ENCODE measurements around the gene CARHSP1.
"Not testable (repeated sequence)": the region's sequence is repeated elsewhere in the genome, so short reads cannot be mapped to it uniquely, and the experiment has no call there.

CARHSP1 gene

DNA sequence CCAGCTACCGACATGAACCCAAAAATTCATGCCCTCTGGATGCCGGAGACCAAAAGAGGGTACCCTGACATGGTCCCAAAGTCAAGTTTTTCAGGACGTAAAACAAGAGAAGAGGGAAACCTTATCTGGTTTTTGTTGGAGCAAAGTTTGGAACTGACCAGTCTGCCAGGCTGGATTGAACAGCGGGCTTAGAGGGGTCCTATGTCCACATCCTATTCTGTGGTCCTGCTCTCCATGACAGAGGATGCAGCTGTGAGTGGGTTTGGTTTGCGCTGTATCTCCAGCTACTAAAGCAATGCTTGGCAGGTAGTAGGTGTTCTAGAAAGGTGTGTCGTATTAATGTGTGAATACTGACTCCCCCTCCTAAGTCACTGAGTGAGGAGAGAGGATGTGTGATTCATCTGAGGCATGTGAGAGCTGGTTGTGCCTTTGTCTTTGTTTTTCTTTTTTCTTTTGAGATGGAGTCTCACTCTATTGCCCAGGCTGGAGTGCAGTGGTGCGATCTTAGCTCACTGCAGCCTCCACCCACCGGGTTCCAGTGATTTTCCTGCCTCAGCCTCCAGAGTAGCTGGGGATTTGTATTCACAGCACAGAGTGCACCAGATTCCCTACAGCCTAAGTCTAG is 40.2 kb downstream of the CARHSP1 start:
- no peak for DNase-seq (ENCODE audit: low read depth)

DNA sequence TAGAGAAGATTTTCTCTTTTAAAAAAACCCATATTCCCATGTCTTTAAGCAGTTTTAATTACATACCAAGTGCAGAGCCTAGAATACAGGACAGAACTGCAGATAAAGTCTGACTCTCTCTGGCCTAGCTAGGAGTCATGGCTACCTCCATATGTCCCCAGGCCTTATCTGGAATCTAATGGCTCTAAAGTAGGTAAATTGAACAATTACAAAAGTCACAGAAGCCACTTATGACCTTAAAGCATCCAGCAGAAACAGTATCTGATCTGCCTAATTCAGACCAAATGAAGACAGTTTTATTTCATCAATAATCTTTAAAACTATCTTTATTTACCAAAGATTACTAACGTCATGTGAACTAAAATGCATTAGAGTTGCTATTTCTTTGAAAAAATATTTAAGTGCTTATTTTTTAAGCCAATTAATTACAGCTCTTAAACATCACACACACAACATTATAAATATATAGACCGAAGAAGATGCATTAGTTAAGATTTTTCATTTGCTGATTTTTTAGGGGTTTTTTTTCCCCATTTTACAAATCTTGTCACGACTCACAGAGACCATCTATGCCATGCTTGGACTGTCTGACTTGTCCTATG is 42.4 kb downstream of the CARHSP1 start:
- DNase-seq (ENCODE audit: low read depth) = no peak

DNA sequence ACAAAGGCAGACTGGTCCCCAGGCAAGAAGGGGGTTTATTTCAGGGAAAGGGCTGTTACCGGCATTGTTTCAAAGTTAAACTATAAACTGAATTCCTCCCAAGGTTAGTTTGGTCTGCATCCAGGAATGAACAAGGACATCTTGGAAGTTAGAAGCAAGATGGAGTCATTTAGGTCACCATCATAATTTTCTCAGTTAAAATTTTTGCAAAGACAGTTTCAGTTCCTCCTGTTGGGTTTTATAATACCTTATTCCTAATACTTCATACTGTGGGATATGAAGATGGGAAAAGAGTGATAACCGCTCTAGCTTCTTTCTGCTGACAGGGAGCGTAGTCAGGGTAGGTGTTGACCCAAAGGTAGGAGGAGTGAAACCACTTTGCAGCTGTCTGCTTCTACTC is 46.4 kb downstream of the CARHSP1 start:
- no peak for DNase-seq (ENCODE audit: low read depth)

DNA sequence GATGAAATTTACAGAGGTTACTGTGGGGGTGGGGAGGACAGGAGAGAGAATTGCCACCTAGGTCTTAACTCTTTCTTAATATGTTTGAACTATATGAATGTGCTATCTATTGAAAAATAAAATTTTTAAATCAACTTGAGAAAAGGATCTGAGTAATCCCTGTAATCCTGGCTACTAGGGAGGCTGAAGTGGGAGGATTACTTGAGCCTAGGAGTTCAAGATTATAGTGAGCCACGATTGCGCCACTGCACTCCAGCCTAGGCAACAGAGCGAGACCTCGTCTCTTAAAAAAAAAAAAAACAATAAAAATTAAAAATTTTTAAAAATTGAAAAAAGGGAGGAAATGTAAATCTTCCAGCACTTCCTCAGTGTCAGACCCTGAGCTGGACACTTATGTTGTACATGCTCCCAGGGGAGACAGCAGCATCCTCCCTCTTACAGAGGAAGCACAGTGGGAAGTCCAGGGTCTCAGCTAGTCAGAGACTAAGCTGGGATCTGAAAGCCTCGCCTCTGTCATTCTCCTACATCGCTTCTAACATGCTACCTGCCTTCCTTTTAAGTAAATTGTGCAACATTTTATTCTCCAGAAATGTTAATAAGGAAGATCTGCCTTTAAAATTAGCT is 49.3 kb downstream of the CARHSP1 start:
- no peak for DNase-seq (ENCODE audit: low read depth)

DNA sequence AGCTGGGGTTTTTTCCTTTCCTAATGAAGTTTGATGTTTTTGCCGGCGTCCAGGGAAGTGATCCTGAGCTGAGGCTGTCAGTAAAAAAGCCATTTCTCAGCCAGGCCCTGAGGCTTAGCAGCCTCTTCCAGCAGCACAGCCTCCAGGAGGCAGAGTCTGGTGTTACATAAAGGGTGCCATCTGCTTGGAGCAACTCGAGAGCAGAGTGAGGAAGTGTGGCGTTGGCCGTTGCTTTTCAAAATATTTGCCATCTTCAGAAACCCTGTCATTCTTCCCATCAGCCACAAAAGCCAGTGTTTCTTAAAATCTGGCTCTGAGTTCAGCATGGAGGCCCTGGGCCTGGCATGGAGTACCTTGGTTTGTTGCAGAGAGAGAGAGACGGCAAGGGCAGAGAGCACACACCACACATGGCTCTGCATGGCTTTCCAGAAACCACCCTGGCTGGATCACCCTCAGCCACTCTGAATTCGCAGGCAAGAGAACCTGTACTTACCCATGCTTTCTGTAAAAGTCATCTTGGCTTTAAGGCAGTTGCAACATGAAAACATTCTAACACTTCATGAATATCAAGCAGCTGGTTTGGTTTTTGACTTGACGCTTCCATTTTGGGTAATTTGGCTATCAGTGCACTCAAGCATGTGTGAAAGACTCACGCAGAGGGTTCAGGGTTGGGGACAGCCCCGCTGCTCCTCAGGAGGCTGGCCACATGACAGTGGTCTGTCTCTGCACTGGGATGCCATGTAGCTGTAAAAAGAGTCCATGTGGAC is 50.1 kb downstream of the CARHSP1 start:
- DNase-seq (ENCODE audit: low read depth) = no peak

DNA sequence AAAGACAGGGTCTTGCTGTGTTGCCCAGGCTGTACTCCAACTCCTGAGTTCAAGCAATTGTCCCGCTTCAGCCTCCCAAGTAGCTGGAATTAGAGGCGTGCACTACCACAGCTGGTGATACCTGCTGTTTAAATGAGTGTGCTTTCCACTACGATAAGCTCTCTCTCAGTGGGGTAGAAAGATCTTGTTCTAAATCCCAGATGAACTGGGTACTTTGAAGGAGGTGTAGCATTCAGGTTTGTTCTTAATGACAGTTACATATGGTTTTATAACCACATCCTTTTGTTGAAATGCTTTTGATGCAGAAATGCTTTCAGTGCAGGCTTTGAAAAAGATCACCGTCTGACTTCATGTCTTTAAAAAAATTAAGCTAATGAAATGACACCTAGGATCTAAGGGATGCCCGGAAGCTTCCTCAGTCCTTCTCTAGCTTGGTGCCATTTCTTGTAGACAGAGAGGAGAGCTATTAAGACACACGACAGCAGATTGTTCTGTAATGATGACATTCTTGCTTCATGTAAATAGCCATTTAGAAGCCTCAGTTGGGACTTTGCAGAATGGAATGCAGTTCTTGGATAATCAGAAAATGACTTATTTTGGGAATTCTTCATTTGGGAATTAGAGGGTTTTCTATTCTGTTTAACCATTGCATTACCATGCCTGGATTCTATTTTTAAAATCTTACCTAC is 51.7 kb downstream of the CARHSP1 start:
- DNase-seq (ENCODE audit: low read depth) = no peak

DNA sequence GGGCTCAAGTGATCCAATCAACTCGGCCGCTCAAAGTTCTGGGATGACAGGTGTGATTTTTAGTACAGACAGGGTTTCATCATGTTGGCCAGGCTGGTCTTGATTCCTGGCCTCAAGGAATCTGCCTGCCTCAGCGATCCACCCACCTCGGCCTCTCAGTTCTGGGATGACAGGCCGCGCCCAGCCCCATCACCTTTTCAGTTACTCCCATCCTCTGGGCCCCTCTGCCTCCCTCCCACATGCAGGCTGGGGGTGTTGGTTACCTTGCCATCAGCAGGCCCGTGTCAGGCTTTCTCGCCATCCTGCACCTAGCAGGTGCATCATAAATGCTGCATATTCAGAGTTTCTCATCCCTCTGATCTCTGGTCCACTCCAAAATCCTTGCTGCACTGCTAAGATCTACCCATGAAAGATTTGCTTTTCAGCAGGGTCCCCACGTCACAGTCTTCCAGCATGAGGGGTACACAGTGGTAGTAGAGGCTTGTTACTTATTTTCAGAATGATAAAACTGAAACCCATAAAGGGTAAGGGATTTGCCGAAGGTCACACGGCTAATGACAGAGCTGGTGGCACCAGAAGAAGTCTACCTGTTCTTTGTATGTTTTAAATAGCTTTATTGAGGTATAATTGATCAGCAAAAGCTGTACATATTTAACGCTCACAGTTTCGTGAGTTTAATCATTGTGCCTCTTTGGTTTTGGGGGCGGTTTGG is 54.6 kb downstream of the CARHSP1 start:
- no peak for DNase-seq (ENCODE audit: low read depth)

DNA sequence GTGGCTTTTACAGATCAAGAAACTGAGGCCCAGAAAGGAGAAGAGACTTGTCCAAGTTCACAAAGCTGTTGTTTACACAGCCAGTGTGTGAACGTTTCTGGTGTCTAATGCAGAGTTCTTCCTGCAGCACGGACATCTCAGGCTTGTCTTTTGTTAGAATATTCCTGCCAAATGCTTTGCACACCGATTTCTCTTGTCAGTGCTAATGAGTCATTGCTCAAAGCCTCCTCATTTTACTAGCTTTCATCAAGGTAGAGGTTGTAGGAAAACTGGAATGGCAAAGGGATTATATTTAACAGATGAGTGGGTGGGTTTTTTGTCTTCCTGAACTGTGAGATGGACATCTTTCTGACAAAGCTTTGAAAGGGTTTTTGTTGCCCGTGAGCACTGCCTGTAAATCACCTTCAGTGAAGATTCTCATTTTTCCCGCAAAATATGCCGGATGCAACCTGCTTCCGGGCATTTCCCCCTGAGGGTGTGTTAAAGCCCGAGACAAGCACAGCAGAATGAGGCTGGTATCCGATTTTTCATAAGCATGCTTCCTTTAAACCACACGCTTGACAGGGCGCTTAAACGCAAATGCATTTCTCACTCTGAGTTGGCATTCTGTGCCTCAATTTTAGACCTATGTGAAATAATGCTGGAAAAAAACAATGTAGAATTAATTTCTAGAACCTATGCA is 56.5 kb downstream of the CARHSP1 start:
- DNase-seq (ENCODE audit: low read depth) = no peak

DNA sequence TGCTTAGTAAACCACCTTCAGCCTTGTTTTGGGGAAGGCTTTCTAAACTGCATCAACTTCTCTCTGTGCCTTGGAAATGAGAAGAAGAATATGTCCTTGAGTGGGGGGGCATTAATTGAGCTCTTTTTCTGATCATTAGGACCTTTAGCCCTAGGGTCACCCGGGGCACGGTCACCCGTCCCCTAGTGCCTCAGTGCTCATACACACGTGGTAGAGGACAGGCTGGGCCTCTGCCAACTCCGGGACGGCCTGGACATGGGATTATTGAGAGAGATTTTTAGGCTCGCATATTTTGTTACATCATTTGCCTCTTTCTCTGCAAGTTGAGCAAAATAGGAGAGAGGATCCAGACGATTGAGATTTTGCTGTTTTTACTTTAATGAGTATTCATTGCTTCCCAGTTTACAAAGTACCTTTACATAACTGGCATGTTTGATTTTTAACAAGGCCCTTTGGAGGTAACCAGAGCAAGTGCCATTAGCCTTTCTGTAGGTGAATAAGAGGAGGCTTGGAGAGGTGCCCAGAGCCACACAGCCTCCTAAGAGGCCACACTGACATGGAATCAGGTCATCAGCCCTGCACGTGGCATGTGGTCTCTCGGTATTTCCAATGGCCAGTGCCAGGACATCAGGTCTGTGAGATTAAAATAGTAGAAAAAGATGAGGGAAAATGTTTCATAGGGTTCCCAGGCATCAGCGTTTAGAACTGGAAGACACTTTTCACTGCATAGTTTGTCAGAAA is 60.0 kb downstream of the CARHSP1 start:
- DNase-seq (ENCODE audit: low read depth) = no peak

DNA sequence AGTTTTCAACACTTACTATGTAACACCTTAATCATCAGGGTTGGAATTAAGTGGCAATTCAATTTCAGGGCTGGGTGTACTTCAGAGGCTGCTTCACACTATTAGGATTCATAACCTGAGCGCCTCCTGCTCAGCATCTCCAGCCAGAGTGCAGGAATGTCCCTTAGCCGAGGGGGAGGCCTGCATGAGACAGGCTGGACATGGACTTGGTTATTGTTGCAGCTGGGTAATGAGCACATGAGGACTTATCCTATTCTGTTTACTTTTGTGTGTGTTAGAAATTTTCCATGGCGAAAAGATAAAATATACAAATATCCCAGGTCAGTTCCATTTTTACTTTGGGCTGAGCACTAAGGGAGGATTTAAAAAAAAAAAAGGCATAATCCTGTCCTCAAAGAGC is 60.8 kb downstream of the CARHSP1 start:
- DNase-seq (ENCODE audit: low read depth) = no peak

DNA sequence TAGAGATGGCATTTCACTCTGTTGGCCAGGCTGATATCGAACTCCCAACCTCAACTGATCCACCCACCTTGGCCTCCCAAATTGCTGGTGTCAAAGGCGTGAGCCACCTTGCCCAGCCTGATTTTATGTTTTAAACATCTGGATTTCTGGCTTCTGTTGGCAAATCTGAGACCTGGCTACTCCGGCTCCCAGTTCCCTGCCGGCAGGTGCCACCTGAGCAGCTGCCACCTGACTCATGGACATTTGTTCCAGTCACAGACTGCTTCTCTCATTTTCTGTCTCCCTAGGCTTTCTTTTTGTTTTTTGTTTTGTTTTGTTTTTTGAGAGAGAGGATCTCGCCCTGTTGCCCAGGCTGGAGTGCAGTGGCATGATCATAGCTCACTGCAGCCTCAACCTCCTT is 61.6 kb downstream of the CARHSP1 start:
- no peak for DNase-seq (ENCODE audit: low read depth)

DNA sequence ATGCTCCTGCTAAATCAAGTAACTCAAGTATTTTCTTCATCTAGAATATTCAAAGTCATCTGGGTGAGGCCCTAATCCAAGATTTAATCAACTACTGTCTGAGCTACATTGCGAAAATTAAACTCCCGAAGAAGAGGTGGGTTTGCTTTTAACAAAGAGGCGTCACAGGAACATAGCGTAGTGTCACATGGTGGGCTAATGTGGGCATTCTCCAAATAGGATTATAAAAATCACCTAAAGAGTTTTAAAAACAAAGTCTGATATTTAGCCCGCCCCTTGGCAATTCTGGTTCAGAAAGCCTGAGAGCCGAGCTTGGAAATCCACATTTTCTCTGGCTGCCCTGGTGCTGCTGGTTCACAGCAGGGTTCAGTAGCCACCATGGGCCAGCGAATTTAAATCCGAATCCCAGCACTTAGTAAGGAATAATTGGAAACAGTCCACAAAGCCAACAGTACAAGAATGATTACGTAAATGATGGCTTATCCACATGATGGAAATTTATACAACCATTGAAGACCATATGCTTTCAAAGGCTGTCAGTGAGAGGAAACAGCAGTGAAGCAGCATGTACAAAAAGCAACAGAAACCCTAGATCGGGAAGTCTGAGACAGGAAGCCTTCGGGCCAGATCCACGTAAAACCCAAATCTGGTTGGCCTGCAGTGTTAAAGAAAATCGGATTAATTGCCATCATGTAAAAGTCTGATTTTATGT is 62.4 kb downstream of the CARHSP1 start:
- no peak for DNase-seq (ENCODE audit: low read depth)

DNA sequence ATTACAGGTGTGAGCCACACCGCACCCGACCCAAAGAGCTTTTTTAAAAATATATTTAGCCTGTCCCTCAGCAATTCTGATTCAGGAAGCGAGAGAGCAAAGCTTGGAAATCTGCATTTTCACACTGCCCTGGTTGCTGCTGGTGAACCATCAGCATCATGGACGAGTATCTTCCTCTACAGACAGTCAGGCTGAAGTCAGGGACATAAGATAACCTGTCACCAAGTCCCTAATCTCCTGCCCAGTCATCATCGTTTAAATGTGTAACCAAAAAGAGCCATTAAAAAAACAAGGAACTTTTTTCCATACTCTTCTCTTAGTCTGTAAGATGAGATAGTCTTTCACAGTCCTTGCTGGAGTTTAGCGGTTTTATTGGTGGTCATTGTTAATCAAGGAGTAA is 64.5 kb downstream of the CARHSP1 start:
- no peak for DNase-seq (ENCODE audit: low read depth)

DNA sequence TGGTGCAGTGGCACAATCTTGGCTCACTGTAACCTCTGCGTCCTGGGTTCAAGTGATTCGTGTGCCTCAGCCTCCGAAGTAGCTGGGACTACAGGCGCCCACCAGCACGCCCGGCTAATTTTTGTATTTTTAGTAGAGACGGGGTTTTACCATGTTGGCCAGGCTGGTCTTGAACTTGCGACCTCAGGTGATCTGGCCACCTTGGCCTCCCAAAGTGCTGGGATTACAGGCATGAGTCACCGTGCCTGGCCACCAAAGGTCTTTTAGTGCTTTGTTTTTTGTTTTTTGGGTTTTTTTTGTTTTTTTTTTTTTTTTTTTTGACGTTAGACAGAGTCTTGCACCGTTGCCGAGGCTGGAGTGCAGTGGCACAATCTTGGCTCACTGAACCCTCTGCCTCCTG is 65.1 kb downstream of the CARHSP1 start:
- not testable (repeated sequence) for DNase-seq (ENCODE audit: low read depth)

All from stimulated activated CD8-positive, alpha-beta memory T cell treated with anti-CD3 and anti-CD28 coated beads, Interleukin-4, amount 100 ng/mL, for 24 hours (primary cell).